Muscle of leg (tissue), 11 donors: ENCODE data around the gene MYBPC3. TPM values are rescaled to one million over a fixed set of nuclear protein-coding genes. Genes with fewer than 3 reads are reported as not detected.

Experiments used
- DNase-seq: peaks from one replicate; pipeline ENCODE4 v3.0.0; 2013
- H3K27ac ChIP-seq: one replicate; pipeline ENCODE4 v1.5.1; 2013; ENCODE audit warnings: mild to moderate bottlenecking, low read length, control low read depth
- H3K27me3 ChIP-seq: one replicate; pipeline ENCODE4 v1.6.1; 2013; ENCODE audit warnings: low read length; ENCODE audit not compliant: control insufficient read depth, insufficient read depth
- H3K36me3 ChIP-seq: one replicate; pipeline ENCODE4 v1.6.1; 2013; ENCODE audit warnings: low read length; ENCODE audit not compliant: control insufficient read depth, insufficient read depth
- H3K4me1 ChIP-seq: one replicate; pipeline ENCODE4 v1.6.1; 2013; ENCODE audit warnings: low read length; ENCODE audit not compliant: control insufficient read depth, insufficient read depth
- H3K4me3 ChIP-seq: one replicate; pipeline ENCODE4 v1.5.1; 2013; ENCODE audit warnings: low read length, control low read depth
- H3K9me3 ChIP-seq: replicated peaks from 2 replicates; pipeline ENCODE4 v1.6.1; 2013; ENCODE audit warnings: low read depth, low read length; ENCODE audit not compliant: control insufficient read depth
- WGBS: methylation state at CpG from one replicate; pipeline ENCODE4 v1.1.5; 2013; ENCODE audit warnings: missing lambda C conversion rate; ENCODE audit not compliant: insufficient coverage; 5-methylcytosine and 5-hydroxymethylcytosine counted together
- polyA plus RNA-seq, 8 donors: library from polyadenylated mRNA; unstranded; fragments of 120-200 nt; gene quantifications; one replicate each; pipeline versions ENCODE4 v1.2.1 to v1.2.3, GENCODE V29; 2013; ENCODE audit warnings: inconsistent platforms in 1 of 8, low replicate concordance in 1 of 8; ENCODE audit not compliant: insufficient read length in 8 of 8, insufficient read depth in 1 of 8
- total RNA-seq: library from RNA; stranded (reverse); fragments of 120-200 nt; gene quantifications from one replicate; pipeline ENCODE4 v1.2.4, GENCODE V29; 2013

The MYBPC3 gene
- total and polyA plus RNA-seq, 9 donors, result 0.06 to 1.1 (median 0.30) TPM

GRCh38 chr11:47349521-47350095 lies 2.9 kb downstream of the MYBPC3 start:
- H3K27me3 ChIP-seq, result no peaks in the 10 kb centered on the region
- no peak overlapping the region for H3K27ac ChIP-seq
- 88% methylated on average over 16 of the region's 23 CpGs for WGBS
- H3K36me3 ChIP-seq, result no peaks in the 10 kb centered on the region
- H3K9me3 ChIP-seq, result no peaks in the 10 kb centered on the region
- no peak overlapping the region for H3K4me3 ChIP-seq
- no peak for DNase-seq
- peaks cover 1% of the 10 kb centered on the region for H3K4me1 ChIP-seq

GRCh38 chr11:47348859-47349258 lies 3.6 kb downstream of the MYBPC3 start:
- H3K4me3 ChIP-seq, result no peak overlapping the region
- DNase-seq, result no peak
- H3K27me3 ChIP-seq, result no peaks in the 10 kb centered on the region
- no peak overlapping the region for H3K27ac ChIP-seq
- no peaks in the 10 kb centered on the region for H3K4me1 ChIP-seq
- no peaks in the 10 kb centered on the region for H3K36me3 ChIP-seq
- 58% methylated on average over 4 of the region's 8 CpGs for WGBS
- H3K9me3 ChIP-seq, result no peaks in the 10 kb centered on the region

GRCh38 chr11:47348131-47348802 lies 4.2 kb downstream of the MYBPC3 start:
- Histone ChIP-seq H3K4me3 (no peak overlapping the region), H3K27ac (no peak overlapping the region), H3K27me3 (no peaks in the 10 kb centered on the region), H3K9me3 (no peaks in the 10 kb centered on the region), H3K36me3 (no peaks in the 10 kb centered on the region), H3K4me1 (no peaks in the 10 kb centered on the region)
- WGBS, result 73% methylated on average over 23 of the region's 24 CpGs
- no peak for DNase-seq

- H3K27ac ChIP-seq, result no peak overlapping the region
- no peaks in the 10 kb centered on the region for H3K4me1 ChIP-seq
- no peak for DNase-seq
- WGBS, result no CpG with 5 or more reads among the region's 5 CpGs
- no peaks in the 10 kb centered on the region for H3K36me3 ChIP-seq
- H3K9me3 ChIP-seq, result no peaks in the 10 kb centered on the region
- no peak overlapping the region for H3K4me3 ChIP-seq
- no peaks in the 10 kb centered on the region for H3K27me3 ChIP-seq
Measured at GRCh38 chr11:47347137-47347536, 5.4 kb downstream of the MYBPC3 start.

GRCh38 chr11:47345890-47346563 lies 6.5 kb downstream of the MYBPC3 start:
- no peaks in the 10 kb centered on the region for H3K36me3 ChIP-seq
- no peak overlapping the region for H3K27ac ChIP-seq
- WGBS, result 76% methylated on average over 14 of the region's 18 CpGs
- no peaks in the 10 kb centered on the region for H3K27me3 ChIP-seq
- peaks cover 3% of the 10 kb centered on the region for H3K4me1 ChIP-seq
- DNase-seq, result no peak
- no peaks in the 10 kb centered on the region for H3K9me3 ChIP-seq
- H3K4me3 ChIP-seq, result no peak overlapping the region

GRCh38 chr11:47342854-47343253 lies 9.6 kb downstream of the MYBPC3 start:
- H3K4me1 ChIP-seq, result peaks cover 3% of the 10 kb centered on the region
- no peak overlapping the region for H3K4me3 ChIP-seq
- no peak for DNase-seq
- no peaks in the 10 kb centered on the region for H3K36me3 ChIP-seq
- H3K27me3 ChIP-seq, result no peaks in the 10 kb centered on the region
- H3K27ac ChIP-seq, result no peak overlapping the region
- 90% methylated on average over 10 of the region's 15 CpGs for WGBS
- no peaks in the 10 kb centered on the region for H3K9me3 ChIP-seq

GRCh38 chr11:47342036-47342803 lies 10.3 kb downstream of the MYBPC3 start:
- Histone ChIP-seq H3K4me3 (no peak overlapping the region), H3K27me3 (no peaks in the 10 kb centered on the region), H3K27ac (no peak overlapping the region), H3K9me3 (no peaks in the 10 kb centered on the region), H3K4me1 (peaks cover 3% of the 10 kb centered on the region), H3K36me3 (no peaks in the 10 kb centered on the region)
- DNase-seq, result no peak
- 91% methylated on average over 21 of the region's 24 CpGs for WGBS

GRCh38 chr11:47340980-47341775 lies 11.3 kb downstream of the MYBPC3 start:
- Histone ChIP-seq H3K27ac (no peak overlapping the region), H3K36me3 (no peaks in the 10 kb centered on the region), H3K27me3 (no peaks in the 10 kb centered on the region), H3K4me3 (no peak overlapping the region), H3K9me3 (no peaks in the 10 kb centered on the region), H3K4me1 (peaks cover 3% of the 10 kb centered on the region)
- WGBS, result 58% methylated on average over 15 of the region's 18 CpGs
- no peak for DNase-seq

- no peaks in the 10 kb centered on the region for H3K9me3 ChIP-seq
- H3K4me3 ChIP-seq, result no peak overlapping the region
- H3K4me1 ChIP-seq, result peaks cover 3% of the 10 kb centered on the region
- H3K36me3 ChIP-seq, result no peaks in the 10 kb centered on the region
- DNase-seq, result no peak
- WGBS, result 75% methylated on average over 7 of the region's 9 CpGs
- H3K27me3 ChIP-seq, result no peaks in the 10 kb centered on the region
- no peak overlapping the region for H3K27ac ChIP-seq
Measured at GRCh38 chr11:47340010-47340409, 12.5 kb downstream of the MYBPC3 start.
